Activated CD8-positive, alpha-beta memory T cell treated with anti-CD3 and anti-CD28 coated beads for 4 hours (primary cell): ENCODE measurements around the gene UFL1.
A peak's percentile ranks its signal among the peaks of the same experiment; 100 is the strongest.
"Not testable (repeated sequence)": the region's sequence is repeated elsewhere in the genome, so short reads cannot be mapped to it uniquely, and the experiment has no call there.

Source experiments
- DNase-seq, 2 donors: peaks; one replicate each; pipeline ENCODE4 v3.0.0-alpha.2; 2020; ENCODE audit warnings: low read depth in 2 of 2

The UFL1 gene

DNA sequence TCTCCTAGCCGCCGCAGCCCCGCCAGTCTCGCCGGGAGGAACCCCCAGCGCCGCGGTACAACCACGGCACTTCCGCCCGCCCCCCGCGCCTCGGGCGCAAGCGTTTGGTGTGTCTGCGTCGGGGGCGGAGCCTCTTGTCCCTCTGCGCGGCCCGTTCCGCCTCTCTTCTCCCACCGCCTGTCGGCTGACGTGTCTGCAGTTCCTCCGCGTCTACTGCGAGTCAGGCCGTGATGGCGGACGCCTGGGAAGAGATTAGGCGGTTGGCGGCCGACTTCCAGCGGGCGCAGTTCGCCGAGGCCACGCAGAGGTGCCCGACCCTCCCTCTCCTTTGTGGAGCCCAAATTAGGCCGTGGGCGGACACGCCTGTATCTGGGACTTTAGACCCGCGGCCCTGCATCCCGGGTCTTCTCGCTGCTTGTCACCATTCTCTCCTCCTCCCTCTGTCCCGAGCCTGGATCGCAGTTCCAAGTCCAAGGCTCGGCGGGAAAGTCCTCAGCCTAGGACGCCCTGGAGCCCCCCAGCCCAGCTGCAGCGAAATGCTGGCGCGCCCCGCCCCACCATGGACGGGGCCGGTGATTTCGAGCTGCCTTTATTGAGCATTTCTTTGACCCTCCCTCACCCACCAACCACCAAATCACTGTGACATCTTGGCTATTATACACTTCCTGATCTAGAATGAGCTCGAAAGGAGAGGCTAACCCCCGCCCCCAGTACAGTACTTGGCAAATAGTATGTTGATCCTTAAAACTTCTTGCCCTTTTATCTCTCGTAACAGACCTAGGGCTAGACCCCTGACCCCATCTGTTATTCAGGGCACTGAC, at the start of gene UFL1:
Gene UFL1, plus strand, starts transcription at position 163 of the 821 bp plus-strand sequence. Its CDS starts 68 bp downstream, at position 231.
- DNase-seq: peak; percentile 90 to 91

DNA sequence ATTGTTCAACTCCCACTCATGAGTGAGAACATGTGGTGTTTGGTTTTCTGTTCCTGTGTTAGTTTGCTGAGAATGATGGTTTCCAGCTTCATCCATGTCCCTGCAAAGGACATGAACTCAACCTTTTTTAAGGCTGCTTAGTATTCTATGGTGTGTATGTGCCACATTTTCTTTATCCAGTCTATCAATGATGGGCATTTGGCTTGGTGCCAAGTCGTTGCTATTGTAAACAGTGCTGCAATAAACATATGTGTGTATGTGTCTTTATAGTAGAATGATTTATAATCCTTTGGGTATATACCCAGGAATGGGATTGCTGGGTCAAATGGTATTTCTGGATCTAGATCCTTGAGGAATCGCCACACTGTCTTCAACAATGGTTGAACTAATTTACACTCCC, 49.3 kb upstream of the UFL1 start:
- DNase-seq: not testable (repeated sequence)

DNA sequence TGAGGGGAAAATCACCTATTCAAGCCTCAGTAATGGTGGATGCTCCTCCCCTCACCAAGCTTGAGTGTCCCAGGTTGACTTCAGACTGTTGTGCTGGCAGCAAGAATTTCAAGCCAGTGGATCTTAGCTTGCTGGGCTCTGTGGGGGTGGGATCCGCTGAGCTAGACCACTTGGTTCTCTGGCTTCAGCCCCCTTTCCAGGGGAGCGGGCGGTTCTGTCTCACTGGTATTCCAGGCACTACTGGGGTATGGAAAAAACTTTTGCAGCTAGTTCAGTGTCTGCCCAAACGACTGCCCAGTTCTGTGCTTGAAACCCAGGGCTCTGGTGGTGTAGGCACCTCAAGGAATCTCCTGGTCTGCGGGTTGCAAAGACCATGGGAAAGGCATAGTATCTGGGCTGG, 42.9 kb upstream of the UFL1 start:
- no peak for DNase-seq

DNA sequence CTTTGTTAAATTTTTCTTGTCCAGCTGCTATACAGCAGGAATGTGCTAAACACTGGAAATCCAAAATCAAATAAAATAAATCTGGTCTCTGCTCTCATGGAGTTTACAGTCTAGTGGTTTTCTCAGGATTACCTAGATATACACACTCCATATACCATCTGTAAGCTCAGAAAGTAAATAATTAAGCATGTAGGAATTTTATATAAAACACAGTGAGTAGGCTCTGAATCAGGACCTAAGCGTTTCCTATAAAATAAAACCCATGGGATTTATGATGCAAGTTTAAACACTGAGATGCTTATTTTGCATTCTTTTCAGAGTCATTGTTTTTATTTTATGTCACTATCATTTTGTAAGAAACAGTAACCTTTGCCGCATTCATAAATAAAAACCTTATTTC, 29.7 kb upstream of the UFL1 start:
- no peak for DNase-seq

DNA sequence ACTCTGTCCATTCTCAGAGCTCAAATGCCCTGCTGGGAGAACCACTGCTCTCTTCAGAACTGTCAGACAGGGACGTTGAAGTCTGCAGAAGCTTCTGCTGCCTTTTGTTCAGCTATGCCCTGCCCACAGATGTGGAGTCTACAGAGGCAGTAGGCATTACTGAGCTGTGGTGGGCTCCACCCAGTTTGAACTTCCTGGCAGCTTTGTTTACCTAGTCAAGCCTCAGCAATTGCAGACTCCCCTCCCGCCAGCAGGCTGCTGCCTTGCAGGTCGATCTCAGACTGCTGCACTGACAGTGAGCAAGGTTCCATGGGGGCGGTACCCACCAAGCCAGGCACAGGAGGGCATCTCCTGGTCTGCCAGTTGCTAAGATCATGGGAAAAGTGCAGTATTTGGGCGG, 21.8 kb upstream of the UFL1 start:
- peak in 1 of 2 donors; percentile 20 for DNase-seq

DNA sequence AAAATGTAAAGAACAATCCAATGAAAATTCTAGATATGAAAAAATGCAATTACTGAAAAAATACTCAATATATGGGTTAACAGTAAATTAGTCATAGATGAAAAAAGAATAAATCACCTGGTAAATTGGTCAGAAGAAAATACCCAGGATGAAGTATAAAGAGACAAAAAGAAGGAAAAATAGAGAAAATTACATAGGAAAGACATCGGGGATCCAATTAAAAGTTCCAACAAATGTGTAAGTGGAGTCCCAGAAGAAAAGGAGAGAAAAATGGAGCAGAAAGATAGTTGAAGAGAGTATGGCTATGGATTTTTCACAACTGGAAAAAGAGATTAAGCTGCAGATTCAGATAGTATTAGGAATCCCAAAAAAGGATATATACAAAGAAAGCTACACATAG, 18.7 kb upstream of the UFL1 start:
- DNase-seq: no peak

DNA sequence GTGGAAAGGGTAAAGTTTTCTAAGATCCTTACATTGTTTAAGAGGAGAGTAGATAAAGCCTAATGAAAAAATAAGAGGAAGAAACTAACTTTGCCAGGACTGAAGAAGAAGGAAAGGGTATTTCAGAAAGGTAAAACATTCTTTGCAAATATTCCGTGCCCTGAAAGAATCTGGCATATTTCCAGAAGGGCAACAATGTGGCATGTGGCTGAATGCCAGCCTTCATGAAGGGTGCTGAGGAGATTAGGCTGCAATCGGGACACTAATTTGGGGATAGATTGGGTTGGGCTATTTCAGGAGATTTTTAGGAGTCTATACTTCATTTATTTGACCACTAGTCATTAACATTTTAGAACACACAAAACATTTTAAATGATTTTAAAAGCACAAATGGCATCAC, 16.2 kb upstream of the UFL1 start:
- DNase-seq: no peak

DNA sequence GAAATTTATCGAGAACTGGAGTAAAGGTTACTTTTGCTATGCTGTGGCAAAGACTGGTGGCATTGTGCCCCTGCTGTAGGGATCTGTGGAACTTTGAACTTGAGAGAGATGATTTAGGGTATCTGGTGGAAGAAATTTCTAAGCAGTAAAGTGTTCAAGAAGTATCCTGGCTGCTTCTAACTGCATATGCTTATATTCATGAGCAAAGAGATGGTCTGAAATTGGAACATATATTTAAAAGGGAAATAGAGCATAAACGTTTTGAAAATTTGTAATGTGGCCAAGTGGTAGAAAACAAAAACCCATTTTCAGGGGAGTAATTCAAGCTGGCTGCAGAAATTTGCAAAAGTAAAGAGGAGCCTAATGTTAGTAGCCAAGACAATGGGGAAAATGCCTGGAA, 12.3 kb upstream of the UFL1 start:
- no peak for DNase-seq

DNA sequence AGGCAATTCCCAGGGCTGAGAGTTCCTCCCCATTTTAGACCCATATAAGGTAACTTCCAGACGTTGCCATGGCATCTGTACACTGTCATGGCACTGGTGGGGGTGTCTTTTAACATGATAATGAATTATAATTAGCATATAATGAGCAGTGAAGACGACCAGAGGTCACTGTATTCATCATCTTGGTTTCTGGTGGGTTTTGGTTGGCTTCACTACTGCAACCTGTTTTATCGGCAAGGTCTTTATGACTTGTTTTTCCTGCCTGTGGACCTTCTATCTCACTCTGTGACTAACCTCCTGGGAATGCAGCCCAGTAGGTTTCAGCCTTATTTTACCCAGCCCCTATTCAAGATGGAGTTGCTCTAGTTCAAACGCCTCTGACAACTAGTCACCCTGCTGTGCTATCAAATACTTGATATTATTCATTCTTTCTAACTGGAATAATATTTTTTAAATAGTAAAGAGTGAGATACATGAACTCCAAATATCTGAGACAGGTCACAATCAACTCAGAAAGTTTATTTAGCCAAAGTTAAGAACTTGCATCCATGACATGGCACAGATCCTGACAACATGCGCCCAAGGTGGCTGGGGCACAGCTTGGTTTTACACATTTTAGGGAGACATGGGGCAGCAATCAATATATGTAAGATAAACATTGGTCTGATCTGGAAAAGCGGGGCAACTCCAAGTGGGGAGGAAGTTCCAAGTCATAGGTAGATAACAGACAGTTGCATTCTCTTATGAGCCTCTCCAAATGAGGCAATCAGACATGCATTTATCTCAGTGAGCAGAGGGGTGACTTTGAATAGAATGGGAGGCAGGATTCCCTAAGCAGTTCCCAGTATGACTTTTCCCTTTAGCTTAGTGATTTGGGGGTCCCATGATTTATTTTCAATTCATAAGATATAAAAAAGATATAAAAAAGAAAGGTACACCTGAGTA, 1.2 kb upstream of the UFL1 start:
- DNase-seq: no peak

DNA sequence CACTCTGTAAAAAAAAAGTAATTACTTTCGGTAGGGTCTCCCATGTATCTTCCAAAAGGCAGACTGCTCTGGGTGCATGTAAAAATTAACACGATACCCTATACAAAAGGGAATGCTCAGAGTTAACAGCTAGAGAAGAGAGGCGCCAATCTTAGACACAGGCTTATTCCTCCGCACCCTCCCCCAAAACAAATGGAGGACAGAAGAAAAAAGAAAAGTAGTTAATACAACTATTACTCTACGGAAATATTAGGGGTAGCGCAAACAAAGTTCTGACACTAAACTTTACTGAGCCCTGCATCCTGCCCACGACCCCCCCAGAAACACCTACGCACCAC, 331 bp upstream of the UFL1 start:
- no peak for DNase-seq

DNA sequence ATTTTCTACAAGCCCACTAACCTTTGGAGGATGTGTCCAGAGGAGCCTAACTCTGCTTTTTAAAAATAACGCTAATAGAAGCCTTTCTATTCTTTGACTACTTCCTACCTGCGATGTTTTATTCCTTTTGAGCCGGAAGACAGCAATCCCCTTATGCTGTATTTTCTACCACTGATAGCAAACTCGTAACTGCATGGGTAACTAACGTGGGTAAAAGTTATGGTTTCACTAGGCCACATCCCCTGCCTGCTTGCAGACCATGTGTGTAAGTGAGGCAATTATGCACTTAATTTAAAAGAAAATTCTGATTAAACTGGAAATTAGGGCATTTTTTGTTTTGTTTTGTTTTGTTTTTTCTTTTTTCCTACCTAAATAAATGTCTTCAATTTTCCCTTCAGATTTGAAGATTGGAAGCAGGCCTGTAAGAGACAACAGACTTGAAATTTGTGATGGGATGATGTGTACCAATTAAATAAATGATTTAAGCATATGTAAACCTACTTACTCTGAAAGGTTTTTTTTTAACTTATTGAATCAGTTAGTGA, 931 bp downstream of the UFL1 start:
- no peak for DNase-seq

DNA sequence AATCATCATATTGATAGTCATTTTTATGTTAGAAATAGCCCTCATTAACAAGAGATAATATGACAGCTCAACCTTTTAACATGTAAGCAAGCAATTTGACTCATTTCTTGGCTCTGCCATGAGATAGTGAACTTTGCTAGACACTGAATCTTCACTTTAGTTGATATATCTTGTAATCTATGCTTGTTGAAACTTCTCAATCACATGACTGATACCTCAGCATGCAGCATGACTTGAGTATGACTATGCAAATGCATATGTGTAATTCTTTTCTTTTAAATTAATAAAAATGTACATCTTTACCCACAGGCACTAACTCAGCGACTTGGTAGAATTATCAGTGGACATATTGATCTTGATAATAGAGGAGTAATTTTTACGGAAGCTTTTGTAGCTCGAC, 6.6 kb downstream of the UFL1 start:
- no peak for DNase-seq

DNA sequence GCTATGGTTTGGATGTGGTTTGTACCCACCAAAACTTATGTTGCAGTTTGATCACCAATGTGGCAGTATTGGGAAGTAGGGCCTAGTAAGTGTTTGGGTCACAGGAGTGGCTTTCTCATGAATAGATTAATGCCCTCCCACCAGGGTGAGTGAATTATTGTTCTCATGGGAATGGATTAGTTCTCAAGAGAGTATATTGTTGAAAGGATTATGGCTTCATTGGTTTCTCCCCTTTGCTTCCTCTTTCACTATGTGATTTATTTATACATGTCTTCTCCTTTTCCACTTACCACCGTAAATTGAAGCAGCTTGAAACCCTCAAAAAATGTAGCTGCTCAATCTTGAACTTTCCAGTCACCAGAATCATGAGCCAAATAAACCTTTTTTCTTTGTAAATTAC, 10.8 kb downstream of the UFL1 start:
- no peak for DNase-seq

DNA sequence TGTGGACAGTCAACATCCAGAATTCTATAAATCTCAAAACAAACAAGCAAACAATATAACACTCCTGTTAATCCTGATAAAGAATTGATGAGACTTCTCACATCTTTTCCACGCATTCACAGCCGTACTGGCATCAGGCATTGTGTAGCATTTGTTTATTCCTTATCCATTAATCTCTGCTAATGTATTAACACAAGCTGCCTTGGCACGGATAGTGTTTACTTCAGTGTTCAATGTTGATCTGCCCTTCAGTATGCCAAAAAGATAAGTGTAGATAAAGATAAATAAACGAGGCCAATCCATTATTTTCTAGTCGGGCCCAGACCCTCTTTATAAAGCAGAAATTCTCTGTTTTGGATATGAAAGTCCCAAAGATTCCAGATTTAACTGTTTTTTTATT, 16.1 kb downstream of the UFL1 start:
- DNase-seq: no peak

DNA sequence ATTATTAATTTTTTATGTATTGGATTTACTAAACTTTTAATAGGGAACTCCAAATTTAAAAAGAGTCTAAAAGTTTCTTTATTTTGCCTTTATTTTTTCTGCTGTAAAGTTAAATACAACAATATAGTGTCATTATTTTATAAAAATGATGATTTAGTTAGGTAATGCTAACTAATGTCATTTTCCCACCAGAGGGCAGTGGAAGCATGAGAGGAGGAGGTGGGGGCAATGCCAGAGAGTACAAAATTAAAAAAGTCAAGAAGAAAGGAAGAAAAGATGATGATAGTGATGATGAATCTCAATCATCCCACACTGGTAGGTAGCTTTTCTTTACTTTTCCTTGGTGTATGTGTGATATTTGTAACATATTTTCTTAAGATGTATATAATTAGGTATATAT, 21.1 kb downstream of the UFL1 start:
- DNase-seq: no peak

DNA sequence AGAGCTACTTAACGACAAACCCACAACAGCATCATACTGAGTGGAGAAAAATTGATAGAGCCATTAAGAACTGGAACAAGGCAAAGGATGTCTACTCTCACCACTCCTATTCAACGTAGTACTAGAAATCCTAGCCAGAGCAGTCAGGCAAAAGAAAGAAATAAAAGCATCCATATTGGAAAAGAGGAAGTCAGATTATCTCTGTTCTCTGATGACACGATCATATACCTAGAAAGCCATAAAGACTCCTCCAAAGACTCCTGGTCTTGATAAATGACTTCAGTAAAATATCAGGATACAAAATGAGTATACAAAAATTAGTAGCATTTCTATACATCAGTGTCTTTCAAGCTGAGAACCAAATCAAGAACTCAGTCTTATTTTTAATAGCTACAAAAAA, 24.3 kb downstream of the UFL1 start:
- DNase-seq: no peak

DNA sequence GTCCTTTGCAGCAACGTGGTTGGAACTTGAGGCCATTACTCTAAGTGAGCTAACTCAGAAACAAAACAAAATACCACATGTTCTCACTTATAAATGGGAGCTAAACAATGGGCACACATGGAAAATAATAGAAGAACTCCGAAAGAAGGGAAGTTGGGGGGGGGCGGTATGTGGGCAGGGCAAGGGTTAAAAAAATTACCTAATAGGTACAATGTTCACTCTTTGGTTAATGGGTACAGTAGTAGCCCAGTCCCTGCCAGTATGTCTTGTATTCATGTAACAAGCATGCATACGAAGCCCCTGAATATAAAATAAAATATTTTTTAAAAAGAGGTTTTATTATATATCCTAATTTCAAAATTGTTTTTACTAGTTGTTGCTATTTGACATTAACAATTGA, 26.0 kb downstream of the UFL1 start:
- no peak for DNase-seq

DNA sequence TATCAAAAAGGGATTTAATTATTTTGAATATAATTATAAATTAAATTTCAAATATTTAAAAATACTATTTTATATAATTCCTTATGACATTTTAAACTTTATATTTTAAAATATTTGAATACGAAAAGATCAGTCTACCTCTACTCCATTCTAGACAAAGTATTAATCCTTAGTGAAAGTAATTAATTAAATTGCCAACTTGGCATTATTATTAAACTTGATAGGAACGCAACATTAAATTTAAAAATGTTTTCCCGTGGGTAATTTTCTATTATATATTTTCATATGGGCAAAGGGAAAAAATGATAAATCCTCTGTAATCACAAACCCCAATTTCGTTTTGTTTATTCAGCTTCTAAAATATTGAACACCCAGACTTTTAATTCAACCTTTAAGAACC, 33.0 kb downstream of the UFL1 start:
- DNase-seq: no peak

DNA sequence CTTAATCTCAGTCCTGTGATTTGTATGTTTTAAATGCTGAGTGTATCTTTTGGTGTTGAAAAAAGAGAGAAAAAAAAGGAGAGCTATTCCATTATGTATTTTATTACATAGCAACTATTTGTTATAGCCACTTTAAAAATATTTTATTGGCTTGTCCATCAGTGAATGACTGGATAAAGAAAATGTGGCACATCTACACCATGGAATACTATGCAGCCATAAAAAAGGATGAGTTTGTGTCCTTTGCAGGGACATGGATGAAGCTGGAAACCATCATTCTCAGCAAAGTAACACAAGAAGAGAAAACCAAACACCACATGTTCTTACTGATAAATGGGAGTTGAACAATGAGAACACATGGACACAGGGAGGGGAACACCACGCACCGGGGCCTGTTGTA, 38.1 kb downstream of the UFL1 start:
- not testable (repeated sequence) for DNase-seq

DNA sequence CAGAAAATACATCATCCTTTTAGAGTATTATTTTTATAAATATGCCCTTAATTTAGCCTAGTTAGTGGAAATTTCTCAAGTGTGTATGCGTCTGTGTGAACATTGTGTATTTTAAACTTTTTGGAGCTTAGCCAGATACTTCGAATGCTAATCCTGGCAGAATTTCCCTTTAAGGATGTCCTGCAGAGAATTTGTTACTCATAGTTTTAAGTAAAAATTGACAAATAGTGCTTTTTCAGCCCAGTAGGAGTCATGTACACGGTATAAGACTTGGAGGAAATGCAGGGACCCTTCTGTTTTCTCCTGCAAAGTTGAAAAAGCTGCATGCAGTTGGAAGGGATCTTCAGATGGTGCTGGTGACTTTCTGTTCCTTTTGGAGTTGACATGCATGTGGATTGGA, 41.3 kb downstream of the UFL1 start, which contains the start of gene FHL5:
Gene FHL5, plus strand, starts transcription at position 243 of the 400 bp plus-strand sequence. CDS start 40,486 bp downstream, outside the sequence.
- DNase-seq: no peak

DNA sequence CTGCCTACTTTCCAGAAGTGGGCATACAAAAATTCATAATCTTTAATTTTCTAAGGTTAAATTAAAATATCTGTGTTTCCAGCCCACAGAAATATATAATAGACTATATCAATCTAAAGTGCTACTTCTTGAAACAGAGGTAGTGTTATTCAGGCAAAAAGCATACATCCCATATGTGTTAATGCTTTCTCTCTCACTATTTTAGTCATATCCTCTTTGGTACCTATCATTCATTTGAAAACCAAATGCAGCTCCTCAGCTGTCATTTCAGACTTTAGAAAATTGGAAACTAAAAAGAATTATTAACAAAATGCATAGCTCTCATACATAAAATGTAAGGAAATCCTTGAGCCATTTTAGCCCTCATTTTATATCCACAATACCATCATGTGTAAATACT, 42.2 kb downstream of the UFL1 start:
- DNase-seq: no peak

DNA sequence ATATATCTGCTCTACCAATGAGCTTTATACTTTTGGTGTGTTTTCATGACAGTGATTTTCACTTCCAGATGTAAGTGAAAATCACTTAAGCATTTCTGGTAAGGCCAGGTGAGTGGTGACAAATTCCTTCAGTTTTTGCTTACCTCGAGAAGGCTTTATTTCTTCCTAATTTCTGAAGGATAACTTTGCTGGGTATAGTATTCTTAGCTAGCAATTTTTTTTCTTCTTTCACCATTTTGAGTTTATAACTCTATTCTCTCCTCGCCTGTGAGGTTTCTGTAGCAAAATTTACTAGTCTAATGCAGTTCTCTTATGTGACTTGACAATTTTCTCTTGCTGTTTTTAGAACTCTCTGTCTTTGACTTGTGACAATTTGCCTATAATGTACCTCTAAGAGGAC, 48.4 kb downstream of the UFL1 start:
- DNase-seq: no peak

DNA sequence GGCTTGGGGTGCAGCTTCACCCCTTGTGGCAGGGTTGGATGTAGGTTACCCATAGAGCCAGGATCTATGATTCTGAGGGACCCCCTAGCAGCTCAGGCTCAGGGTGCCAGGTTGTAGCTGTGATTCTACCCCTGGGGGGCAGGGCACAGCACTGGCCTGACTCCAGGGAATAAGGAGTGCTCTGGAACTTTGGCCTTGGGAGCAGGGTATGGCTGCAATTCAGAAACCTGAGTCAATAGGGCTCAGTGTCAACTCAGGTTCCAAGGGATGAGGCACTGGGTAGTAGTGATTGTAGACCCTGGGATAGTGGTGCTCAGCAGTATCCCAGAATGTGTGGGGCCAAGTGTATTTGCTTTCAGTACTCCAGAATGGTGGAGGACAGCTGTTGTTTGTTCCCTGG, 49.9 kb downstream of the UFL1 start:
- no peak for DNase-seq
